ENCODE results near the gene FBLL1. TPM values are rescaled to one million over a fixed set of nuclear protein-coding genes. Genes with fewer than 3 reads are reported as not detected.

FBLL1 gene
- total and polyA plus RNA-seq, 9 of the 15 experiments (the other 6 are each of a cell fraction or from before 2014, with no cell fraction given) = not detected

GRCh38 chr5:168557389-168557788 is 28.3 kb downstream of the FBLL1 start (continued):
- TF ChIP-seq, protein P1, sequence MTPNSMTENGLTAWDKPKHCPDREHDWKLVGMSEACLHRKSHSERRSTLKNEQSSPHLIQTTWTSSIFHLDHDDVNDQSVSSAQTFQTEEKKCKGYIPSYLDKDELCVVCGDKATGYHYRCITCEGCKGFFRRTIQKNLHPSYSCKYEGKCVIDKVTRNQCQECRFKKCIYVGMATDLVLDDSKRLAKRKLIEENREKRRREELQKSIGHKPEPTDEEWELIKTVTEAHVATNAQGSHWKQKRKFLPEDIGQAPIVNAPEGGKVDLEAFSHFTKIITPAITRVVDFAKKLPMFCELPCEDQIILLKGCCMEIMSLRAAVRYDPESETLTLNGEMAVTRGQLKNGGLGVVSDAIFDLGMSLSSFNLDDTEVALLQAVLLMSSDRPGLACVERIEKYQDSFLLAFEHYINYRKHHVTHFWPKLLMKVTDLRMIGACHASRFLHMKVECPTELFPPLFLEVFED (CRISPR knock-in tag; conservative IDR thresholded peaks at IDR 0.05) = no peak
- TF ChIP-seq ARNT (IDR thresholded peaks at IDR 0.05) (no peak), PHF20 (IDR thresholded peaks at IDR 0.05; ENCODE audit: partially characterized antibody) (no peak), ZNF124 (CRISPR knock-in tag; IDR thresholded peaks at IDR 0.05) (no peak), TEAD1 (CRISPR knock-in tag; IDR thresholded peaks at IDR 0.05) (no peak)
- TF ChIP-seq, protein P2, sequence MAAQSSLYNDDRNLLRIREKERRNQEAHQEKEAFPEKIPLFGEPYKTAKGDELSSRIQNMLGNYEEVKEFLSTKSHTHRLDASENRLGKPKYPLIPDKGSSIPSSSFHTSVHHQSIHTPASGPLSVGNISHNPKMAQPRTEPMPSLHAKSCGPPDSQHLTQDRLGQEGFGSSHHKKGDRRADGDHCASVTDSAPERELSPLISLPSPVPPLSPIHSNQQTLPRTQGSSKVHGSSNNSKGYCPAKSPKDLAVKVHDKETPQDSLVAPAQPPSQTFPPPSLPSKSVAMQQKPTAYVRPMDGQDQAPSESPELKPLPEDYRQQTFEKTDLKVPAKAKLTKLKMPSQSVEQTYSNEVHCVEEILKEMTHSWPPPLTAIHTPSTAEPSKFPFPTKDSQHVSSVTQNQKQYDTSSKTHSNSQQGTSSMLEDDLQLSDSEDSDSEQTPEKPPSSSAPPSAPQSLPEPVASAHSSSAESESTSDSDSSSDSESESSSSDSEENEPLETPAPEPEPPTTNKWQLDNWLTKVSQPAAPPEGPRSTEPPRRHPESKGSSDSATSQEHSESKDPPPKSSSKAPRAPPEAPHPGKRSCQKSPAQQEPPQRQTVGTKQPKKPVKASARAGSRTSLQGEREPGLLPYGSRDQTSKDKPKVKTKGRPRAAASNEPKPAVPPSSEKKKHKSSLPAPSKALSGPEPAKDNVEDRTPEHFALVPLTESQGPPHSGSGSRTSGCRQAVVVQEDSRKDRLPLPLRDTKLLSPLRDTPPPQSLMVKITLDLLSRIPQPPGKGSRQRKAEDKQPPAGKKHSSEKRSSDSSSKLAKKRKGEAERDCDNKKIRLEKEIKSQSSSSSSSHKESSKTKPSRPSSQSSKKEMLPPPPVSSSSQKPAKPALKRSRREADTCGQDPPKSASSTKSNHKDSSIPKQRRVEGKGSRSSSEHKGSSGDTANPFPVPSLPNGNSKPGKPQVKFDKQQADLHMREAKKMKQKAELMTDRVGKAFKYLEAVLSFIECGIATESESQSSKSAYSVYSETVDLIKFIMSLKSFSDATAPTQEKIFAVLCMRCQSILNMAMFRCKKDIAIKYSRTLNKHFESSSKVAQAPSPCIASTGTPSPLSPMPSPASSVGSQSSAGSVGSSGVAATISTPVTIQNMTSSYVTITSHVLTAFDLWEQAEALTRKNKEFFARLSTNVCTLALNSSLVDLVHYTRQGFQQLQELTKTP (IDR thresholded peaks at IDR 0.05; ENCODE audit: low read depth in 1 of 2, partially characterized antibody in 2 of 2) = no peak
- TF ChIP-seq, protein P3, sequence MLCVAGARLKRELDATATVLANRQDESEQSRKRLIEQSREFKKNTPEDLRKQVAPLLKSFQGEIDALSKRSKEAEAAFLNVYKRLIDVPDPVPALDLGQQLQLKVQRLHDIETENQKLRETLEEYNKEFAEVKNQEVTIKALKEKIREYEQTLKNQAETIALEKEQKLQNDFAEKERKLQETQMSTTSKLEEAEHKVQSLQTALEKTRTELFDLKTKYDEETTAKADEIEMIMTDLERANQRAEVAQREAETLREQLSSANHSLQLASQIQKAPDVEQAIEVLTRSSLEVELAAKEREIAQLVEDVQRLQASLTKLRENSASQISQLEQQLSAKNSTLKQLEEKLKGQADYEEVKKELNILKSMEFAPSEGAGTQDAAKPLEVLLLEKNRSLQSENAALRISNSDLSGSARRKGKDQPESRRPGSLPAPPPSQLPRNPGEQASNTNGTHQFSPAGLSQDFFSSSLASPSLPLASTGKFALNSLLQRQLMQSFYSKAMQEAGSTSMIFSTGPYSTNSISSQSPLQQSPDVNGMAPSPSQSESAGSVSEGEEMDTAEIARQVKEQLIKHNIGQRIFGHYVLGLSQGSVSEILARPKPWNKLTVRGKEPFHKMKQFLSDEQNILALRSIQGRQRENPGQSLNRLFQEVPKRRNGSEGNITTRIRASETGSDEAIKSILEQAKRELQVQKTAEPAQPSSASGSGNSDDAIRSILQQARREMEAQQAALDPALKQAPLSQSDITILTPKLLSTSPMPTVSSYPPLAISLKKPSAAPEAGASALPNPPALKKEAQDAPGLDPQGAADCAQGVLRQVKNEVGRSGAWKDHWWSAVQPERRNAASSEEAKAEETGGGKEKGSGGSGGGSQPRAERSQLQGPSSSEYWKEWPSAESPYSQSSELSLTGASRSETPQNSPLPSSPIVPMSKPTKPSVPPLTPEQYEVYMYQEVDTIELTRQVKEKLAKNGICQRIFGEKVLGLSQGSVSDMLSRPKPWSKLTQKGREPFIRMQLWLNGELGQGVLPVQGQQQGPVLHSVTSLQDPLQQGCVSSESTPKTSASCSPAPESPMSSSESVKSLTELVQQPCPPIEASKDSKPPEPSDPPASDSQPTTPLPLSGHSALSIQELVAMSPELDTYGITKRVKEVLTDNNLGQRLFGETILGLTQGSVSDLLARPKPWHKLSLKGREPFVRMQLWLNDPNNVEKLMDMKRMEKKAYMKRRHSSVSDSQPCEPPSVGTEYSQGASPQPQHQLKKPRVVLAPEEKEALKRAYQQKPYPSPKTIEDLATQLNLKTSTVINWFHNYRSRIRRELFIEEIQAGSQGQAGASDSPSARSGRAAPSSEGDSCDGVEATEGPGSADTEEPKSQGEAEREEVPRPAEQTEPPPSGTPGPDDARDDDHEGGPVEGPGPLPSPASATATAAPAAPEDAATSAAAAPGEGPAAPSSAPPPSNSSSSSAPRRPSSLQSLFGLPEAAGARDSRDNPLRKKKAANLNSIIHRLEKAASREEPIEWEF (CRISPR knock-in tag; IDR thresholded peaks at IDR 0.05) = no peak

All from K562 (cell line).